AG09309 (cell line): ENCODE data around the gene GABRB1.

ENCODE experiments used
- DNase-seq: peaks from one replicate; pipeline ENCODE4 v3.0.0-alpha.2; 2010; ENCODE audit warnings: low read depth
- H3K4me3 ChIP-seq: 2 replicates; pipeline ENCODE4 v1.5.1; 2011; ENCODE audit warnings: mild to moderate bottlenecking, low read depth, low read length, moderate library complexity; ENCODE audit not compliant: control insufficient read depth
- CTCF ChIP-seq: IDR thresholded peaks from 2 replicates; pipeline ENCODE4 v1.5.1; 2011; ENCODE audit warnings: mild to moderate bottlenecking, low read depth, low read length, inconsistent platforms; ENCODE audit not compliant: insufficient read depth, control insufficient read depth; ENCODE audit errors: missing control alignments

GABRB1 gene

GRCh38 chr4:47017081-47017480 lies 14.3 kb upstream of the GABRB1 start:
- TF ChIP-seq CTCF = no peak
- no peak overlapping the region for H3K4me3 ChIP-seq
- DNase-seq = no peak

- H3K4me3 ChIP-seq = no peak overlapping the region
- TF ChIP-seq CTCF = no peak
- no peak for DNase-seq
Observed at GRCh38 chr4:47017494-47017893, 13.9 kb upstream of the GABRB1 start.

GRCh38 chr4:47031751-47032404 lies 511 bp downstream of the GABRB1 start:
- peak overlapping the region; percentile 37; the same call in 1 of the 2 replicates for H3K4me3 ChIP-seq
- DNase-seq = no peak
- TF ChIP-seq CTCF = no peak

GRCh38 chr4:47032405-47033106 lies 1.2 kb downstream of the GABRB1 start:
- TF ChIP-seq CTCF = peak; percentile 58
- H3K4me3 ChIP-seq = peak overlapping the region; percentile 37
- no peak for DNase-seq

- TF ChIP-seq CTCF = no peak
- no peak overlapping the region for H3K4me3 ChIP-seq
- DNase-seq = no peak
Observed at GRCh38 chr4:47038263-47038662, 6.9 kb downstream of the GABRB1 start.

GRCh38 chr4:47040828-47041227 lies 9.5 kb downstream of the GABRB1 start:
- TF ChIP-seq CTCF = no peak
- no peak for DNase-seq
- no peak overlapping the region for H3K4me3 ChIP-seq
